Loucy (cell line): ENCODE measurements around the gene ACAD10.
A peak's percentile ranks its signal among the peaks of the same experiment; 100 is the strongest.

ENCODE experiments used
- H2AFZ ChIP-seq: fragments of 200-600 bp; sonication (generic); 2 replicates; pipeline ENCODE4 v1.6.0; 2016; ENCODE audit warnings: antibody characterized with exemption, mild to moderate bottlenecking, low read length, moderate library complexity
- H3F3A ChIP-seq: fragments of 200-600 bp; 2 replicates; pipeline ENCODE4 v1.6.0; 2016; ENCODE audit warnings: antibody characterized with exemption, low read depth, mild to moderate bottlenecking
- H3K27me3 ChIP-seq: fragments of 200-600 bp; sonication (generic); 2 replicates; pipeline ENCODE4 v1.6.1; 2014; ENCODE audit warnings: low read length, mild to moderate bottlenecking; ENCODE audit not compliant: insufficient read depth, poor library complexity, severe bottlenecking
- H3K36me3 ChIP-seq: fragments of 200-600 bp; sonication (generic); 2 replicates; pipeline ENCODE4 v1.6.1; 2016; ENCODE audit warnings: low read length; ENCODE audit not compliant: insufficient read depth
- H3K4me1 ChIP-seq: fragments of 200-600 bp; sonication (generic); 2 replicates; pipeline ENCODE4 v1.5.1; 2014; ENCODE audit warnings: low read length, mild to moderate bottlenecking; ENCODE audit not compliant: insufficient read depth, poor library complexity, severe bottlenecking
- H3K4me2 ChIP-seq: fragments of 200-600 bp; sonication (generic); 2 replicates; pipeline ENCODE4 v1.6.0; 2014; ENCODE audit warnings: antibody characterized with exemption, low read length, low read depth, mild to moderate bottlenecking; ENCODE audit not compliant: poor library complexity, severe bottlenecking
- H3K4me3 ChIP-seq: fragments of 200-600 bp; sonication (generic); 2 replicates; pipeline ENCODE4 v1.5.1; 2014; ENCODE audit warnings: low read length, mild to moderate bottlenecking, mixed read lengths; ENCODE audit not compliant: poor library complexity, severe bottlenecking
- H3K79me2 ChIP-seq: fragments of 200-600 bp; sonication (generic); 2 replicates; pipeline ENCODE4 v1.6.1; 2014; ENCODE audit warnings: low read length; ENCODE audit not compliant: insufficient read depth
- H3K9ac ChIP-seq: fragments of 200-600 bp; sonication (generic); 2 replicates; pipeline ENCODE4 v1.6.0; 2014; ENCODE audit warnings: mild to moderate bottlenecking, low read depth, low read length, moderate library complexity; ENCODE audit not compliant: poor library complexity, severe bottlenecking
- H3K9me2 ChIP-seq: fragments of 200-600 bp; sonication (generic); replicated peaks from 2 replicates; pipeline ENCODE4 v1.6.1; 2016; ENCODE audit warnings: low read depth, low read length, mixed read lengths
- H3K9me3 ChIP-seq: fragments of 200-600 bp; sonication (generic); 2 replicates; pipeline ENCODE4 v1.6.1; 2014; ENCODE audit warnings: mild to moderate bottlenecking, antibody characterized with exemption, low read length, low read depth; ENCODE audit not compliant: insufficient read depth
- H4K20me1 ChIP-seq: fragments of 200-600 bp; sonication (generic); 2 replicates; pipeline ENCODE4 v1.6.0; 2014; ENCODE audit warnings: antibody characterized with exemption, low read length, mild to moderate bottlenecking; ENCODE audit not compliant: insufficient read depth, poor library complexity, severe bottlenecking
- EZH2phosphoT487 ChIP-seq: fragments of 200-600 bp; IDR thresholded peaks from 2 replicates; pipeline ENCODE4 v1.6.1; 2018; ENCODE audit warnings: antibody characterized with exemption, mild to moderate bottlenecking, moderate library complexity, borderline replicate concordance
- TF ChIP-seq, protein P1 (sequence below): fragments of 200-600 bp; sonication (generic); conservative IDR thresholded peaks from 2 replicates; pipeline ENCODE4 v1.5.1; 2014; ENCODE audit warnings: mild to moderate bottlenecking, antibody characterized with exemption, low read length

ACAD10 gene

DNA sequence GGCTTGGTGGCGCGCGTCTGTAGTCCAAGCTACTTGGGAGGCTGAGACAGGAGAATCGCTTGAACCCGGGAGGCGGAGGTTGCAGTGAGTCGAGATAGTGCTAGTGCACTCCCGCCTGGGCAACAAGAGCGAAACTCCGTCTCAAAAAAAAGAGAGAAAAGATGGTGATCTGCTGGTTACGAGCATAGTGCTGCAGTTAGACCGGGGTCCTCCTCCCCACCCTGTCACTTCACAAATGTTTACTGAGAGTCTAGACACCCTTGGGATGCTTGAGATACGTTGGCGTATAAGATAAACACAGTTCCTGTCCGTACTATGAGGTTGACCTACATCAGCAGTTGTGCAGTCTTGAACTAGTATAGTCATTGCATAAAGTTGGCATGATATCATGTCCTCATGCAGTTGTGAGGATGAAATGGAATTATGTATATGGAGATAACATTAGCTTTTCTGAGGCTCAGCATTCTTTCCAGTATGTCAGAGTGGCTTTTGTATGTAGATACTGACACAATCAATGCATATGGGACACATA, 787 bp downstream of the ACAD10 start:
- Histone ChIP-seq H3K9me2 (no peaks in the 10 kb centered on the region), H3K9me3 (no peaks in the 10 kb centered on the region), H3K27me3 (no peaks in the 10 kb centered on the region), H3K4me3 (peak overlapping the region; percentile 99), H3F3A (no peaks in the 10 kb centered on the region; the same call in 1 of the 2 replicates), H3K9ac (peak overlapping the region; percentile 93), H4K20me1 (peaks cover 25% of the 10 kb centered on the region), H3K79me2 (peaks cover 43% of the 10 kb centered on the region), H2AFZ (0 out of 2 replicates have a peak overlapping the region, but pooled peaks have one; percentile 87), H3K4me2 (peak overlapping the region; percentile 86), H3K36me3 (peaks cover 12% of the 10 kb centered on the region; the same call in 1 of the 2 replicates), H3K4me1 (peaks cover 25% of the 10 kb centered on the region)
- TF ChIP-seq EZH2phosphoT487: no peak
- TF ChIP-seq, protein P1, sequence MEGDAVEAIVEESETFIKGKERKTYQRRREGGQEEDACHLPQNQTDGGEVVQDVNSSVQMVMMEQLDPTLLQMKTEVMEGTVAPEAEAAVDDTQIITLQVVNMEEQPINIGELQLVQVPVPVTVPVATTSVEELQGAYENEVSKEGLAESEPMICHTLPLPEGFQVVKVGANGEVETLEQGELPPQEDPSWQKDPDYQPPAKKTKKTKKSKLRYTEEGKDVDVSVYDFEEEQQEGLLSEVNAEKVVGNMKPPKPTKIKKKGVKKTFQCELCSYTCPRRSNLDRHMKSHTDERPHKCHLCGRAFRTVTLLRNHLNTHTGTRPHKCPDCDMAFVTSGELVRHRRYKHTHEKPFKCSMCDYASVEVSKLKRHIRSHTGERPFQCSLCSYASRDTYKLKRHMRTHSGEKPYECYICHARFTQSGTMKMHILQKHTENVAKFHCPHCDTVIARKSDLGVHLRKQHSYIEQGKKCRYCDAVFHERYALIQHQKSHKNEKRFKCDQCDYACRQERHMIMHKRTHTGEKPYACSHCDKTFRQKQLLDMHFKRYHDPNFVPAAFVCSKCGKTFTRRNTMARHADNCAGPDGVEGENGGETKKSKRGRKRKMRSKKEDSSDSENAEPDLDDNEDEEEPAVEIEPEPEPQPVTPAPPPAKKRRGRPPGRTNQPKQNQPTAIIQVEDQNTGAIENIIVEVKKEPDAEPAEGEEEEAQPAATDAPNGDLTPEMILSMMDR: no peak

DNA sequence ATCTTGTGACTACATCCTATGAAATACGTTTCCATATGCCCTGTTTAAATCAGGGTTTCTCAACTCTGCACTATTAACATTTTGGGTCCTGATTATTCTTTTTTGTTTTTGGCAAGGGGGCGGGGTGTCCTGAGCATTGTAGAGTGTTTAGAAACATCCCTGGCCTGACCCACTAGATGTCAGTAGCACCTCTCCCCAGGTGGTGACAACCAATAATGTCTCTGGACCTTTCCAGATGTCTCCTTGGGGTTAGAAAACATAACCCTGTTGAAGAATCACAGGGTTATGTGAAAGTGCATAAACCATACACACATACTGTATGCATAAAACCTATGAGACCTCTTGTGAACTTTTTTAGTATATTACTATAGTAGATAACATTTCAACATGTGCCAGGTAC, 1.4 kb downstream of the ACAD10 start:
- peaks cover 25% of the 10 kb centered on the region for H3K4me1 ChIP-seq
- H3K4me3 ChIP-seq: peak overlapping the region; percentile 99
- H3K9me2 ChIP-seq: no peaks in the 10 kb centered on the region
- H3K4me2 ChIP-seq: peak overlapping the region; percentile 86
- peaks cover 25% of the 10 kb centered on the region for H4K20me1 ChIP-seq
- no peaks in the 10 kb centered on the region for H3K27me3 ChIP-seq
- H3K79me2 ChIP-seq: peaks cover 43% of the 10 kb centered on the region
- H3K9ac ChIP-seq: no peak overlapping the region
- TF ChIP-seq EZH2phosphoT487: no peak
- TF ChIP-seq, protein P1: peak; percentile 59
- no peaks in the 10 kb centered on the region for H3K9me3 ChIP-seq
- no peaks in the 10 kb centered on the region; the same call in 1 of the 2 replicates for H3F3A ChIP-seq
- H3K36me3 ChIP-seq: peaks cover 8% of the 10 kb centered on the region; the same call in 1 of the 2 replicates
- no peak overlapping the region for H2AFZ ChIP-seq

DNA sequence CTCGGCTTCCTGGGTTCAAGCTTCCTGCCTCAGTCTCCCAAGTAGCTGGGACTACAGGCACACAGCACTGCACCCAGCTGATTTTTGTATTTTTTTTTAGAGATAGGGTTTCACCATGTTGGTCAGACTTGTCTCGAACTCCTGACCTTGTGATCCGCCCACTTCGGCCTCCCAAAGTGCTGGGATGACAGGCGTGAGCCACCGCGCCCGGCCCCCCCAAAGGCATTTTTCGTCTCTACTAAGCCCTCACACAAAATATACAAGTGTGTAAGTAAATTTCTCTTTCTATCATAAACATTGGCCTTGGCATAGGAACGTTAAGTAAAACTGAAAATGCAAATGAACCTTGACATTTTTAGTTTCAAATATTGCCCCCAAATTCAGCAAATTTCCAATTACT, 2.1 kb downstream of the ACAD10 start:
- Histone ChIP-seq H4K20me1 (peaks cover 18% of the 10 kb centered on the region), H3K9me3 (no peaks in the 10 kb centered on the region), H3K9me2 (no peaks in the 10 kb centered on the region), H3K4me3 (no peak overlapping the region), H3K27me3 (no peaks in the 10 kb centered on the region), H3F3A (no peaks in the 10 kb centered on the region; the same call in 1 of the 2 replicates), H3K9ac (no peak overlapping the region), H2AFZ (no peak overlapping the region), H3K36me3 (peaks cover 2% of the 10 kb centered on the region; the same call in 1 of the 2 replicates), H3K79me2 (peaks cover 38% of the 10 kb centered on the region), H3K4me1 (peaks cover 25% of the 10 kb centered on the region), H3K4me2 (no peak overlapping the region)
- TF ChIP-seq EZH2phosphoT487: no peak
- TF ChIP-seq, protein P1: no peak
